Measurements from ENCODE around the gene MEA1.

DNA sequence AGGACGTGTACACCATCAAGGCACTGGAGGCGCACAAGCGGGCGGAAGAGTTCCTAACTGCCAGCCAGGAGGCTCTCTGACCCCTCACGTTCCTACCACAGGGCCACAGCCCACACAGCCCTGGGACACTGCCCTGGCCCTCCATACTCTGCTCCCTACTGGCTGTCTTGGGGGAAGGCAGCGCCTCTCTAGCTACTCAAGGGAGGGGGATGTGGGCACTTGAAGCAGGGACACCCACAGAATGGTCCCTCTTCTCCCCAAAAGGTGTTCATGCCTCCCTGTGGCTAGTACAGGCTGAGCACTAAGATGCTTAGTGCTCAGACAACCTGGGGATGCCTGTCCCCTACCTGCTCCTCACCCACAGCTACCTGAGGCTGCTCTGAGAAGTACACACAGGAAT, 2.5 kb downstream of the MEA1 start:
- TF ChIP-seq ZBTB21 (tag by site-specific recombination; IDR thresholded peaks at IDR 0.05), result no peak
- TF ChIP-seq, protein P1, sequence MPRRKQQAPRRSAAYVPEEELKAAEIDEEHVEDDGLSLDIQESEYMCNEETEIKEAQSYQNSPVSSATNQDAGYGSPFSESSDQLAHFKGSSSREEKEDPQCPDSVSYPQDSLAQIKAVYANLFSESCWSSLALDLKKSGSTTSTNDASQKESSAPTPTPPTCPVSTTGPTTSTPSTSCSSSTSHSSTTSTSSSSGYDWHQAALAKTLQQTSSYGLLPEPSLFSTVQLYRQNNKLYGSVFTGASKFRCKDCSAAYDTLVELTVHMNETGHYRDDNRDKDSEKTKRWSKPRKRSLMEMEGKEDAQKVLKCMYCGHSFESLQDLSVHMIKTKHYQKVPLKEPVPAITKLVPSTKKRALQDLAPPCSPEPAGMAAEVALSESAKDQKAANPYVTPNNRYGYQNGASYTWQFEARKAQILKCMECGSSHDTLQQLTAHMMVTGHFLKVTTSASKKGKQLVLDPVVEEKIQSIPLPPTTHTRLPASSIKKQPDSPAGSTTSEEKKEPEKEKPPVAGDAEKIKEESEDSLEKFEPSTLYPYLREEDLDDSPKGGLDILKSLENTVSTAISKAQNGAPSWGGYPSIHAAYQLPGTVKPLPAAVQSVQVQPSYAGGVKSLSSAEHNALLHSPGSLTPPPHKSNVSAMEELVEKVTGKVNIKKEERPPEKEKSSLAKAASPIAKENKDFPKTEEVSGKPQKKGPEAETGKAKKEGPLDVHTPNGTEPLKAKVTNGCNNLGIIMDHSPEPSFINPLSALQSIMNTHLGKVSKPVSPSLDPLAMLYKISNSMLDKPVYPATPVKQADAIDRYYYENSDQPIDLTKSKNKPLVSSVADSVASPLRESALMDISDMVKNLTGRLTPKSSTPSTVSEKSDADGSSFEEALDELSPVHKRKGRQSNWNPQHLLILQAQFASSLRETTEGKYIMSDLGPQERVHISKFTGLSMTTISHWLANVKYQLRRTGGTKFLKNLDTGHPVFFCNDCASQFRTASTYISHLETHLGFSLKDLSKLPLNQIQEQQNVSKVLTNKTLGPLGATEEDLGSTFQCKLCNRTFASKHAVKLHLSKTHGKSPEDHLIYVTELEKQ (tag by site-specific recombination; IDR thresholded peaks at IDR 0.05; ENCODE audit: borderline replicate concordance), result no peak
- TF ChIP-seq, protein P2, sequence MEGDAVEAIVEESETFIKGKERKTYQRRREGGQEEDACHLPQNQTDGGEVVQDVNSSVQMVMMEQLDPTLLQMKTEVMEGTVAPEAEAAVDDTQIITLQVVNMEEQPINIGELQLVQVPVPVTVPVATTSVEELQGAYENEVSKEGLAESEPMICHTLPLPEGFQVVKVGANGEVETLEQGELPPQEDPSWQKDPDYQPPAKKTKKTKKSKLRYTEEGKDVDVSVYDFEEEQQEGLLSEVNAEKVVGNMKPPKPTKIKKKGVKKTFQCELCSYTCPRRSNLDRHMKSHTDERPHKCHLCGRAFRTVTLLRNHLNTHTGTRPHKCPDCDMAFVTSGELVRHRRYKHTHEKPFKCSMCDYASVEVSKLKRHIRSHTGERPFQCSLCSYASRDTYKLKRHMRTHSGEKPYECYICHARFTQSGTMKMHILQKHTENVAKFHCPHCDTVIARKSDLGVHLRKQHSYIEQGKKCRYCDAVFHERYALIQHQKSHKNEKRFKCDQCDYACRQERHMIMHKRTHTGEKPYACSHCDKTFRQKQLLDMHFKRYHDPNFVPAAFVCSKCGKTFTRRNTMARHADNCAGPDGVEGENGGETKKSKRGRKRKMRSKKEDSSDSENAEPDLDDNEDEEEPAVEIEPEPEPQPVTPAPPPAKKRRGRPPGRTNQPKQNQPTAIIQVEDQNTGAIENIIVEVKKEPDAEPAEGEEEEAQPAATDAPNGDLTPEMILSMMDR (tag by site-specific recombination; IDR thresholded peaks at IDR 0.05), result no peak
- TF ChIP-seq, protein P3, sequence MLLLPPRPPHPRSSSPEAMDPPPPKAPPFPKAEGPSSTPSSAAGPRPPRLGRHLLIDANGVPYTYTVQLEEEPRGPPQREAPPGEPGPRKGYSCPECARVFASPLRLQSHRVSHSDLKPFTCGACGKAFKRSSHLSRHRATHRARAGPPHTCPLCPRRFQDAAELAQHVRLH (tag by site-specific recombination; IDR thresholded peaks at IDR 0.05), result no peak
- no peak for TF ChIP-seq TCF7L2 (IDR thresholded peaks at IDR 0.05; ENCODE audit: borderline replicate concordance, low read depth, low read length)
- TF ChIP-seq KLF9 (tag by site-specific recombination; IDR thresholded peaks at IDR 0.05; ENCODE audit: low read depth), result no peak
- no peak for TF ChIP-seq ZNF530 (tag by site-specific recombination; IDR thresholded peaks at IDR 0.05; ENCODE audit: low read depth)
- no peak for TF ChIP-seq TRIM28 (IDR thresholded peaks at IDR 0.05; ENCODE audit: borderline replicate concordance, low read length)
- no peak for TF ChIP-seq ZNF843 (tag by site-specific recombination; IDR thresholded peaks at IDR 0.05)
- no peak for TF ChIP-seq ZNF292 (tag by site-specific recombination; IDR thresholded peaks at IDR 0.05; ENCODE audit: borderline replicate concordance, low read depth)
